HepG2 (cell line): ENCODE data around the gene TBC1D22A. TPM values are rescaled to one million over a fixed set of nuclear protein-coding genes. Genes with fewer than 3 reads are reported as not detected.

ENCODE experiments used
- ARID4A ChIP-seq: sonication (generic); formaldehyde crosslinking; IDR thresholded peaks from 2 replicates; pipeline ENCODE4 v1.5.0; 2020; ENCODE audit warnings: mild to moderate bottlenecking, missing genetic modification reagents, borderline replicate concordance
- ARNT2 ChIP-seq: sonication (generic); formaldehyde crosslinking; IDR thresholded peaks from 2 replicates; pipeline ENCODE4 v1.8.0; 2022; ENCODE audit warnings: mild to moderate bottlenecking, low read depth, missing genetic modification reagents, moderate library complexity
- DBP ChIP-seq: sonication (generic); formaldehyde crosslinking; IDR thresholded peaks from 2 replicates; pipeline ENCODE4 v1.4.0; 2020; ENCODE audit warnings: missing genetic modification reagents; ENCODE audit errors: not compliant biosample characterization
- FOXA3 ChIP-seq: IDR thresholded peaks from 2 replicates; pipeline ENCODE4 v1.6.1; 2016; ENCODE audit warnings: missing genetic modification reagents, missing compliant biosample characterization
- FOXP1 ChIP-seq, 2 experiments: fragments of 450-650 bp in 1 of 2; IDR thresholded peaks; 2 replicates each; pipeline ENCODE4 v1.6.1; 2017 to 2018; ENCODE audit warnings: antibody characterized with exemption in 1 of 2
- GABPB1 ChIP-seq: IDR thresholded peaks from 2 replicates; pipeline ENCODE4 v1.6.1; 2016; ENCODE audit warnings: mild to moderate bottlenecking, missing genetic modification reagents, moderate library complexity, missing compliant biosample characterization
- HDAC2 ChIP-seq: sonication (generic); formaldehyde crosslinking; IDR thresholded peaks from 2 replicates; pipeline ENCODE4 v1.4.0; 2020; ENCODE audit warnings: missing genetic modification reagents
- RBM39 ChIP-seq: fragments of 200-400 bp; formaldehyde crosslinking; IDR thresholded peaks from one replicate; pipeline ENCODE4 v1.6.1; 2018; ENCODE audit warnings: antibody characterized with exemption, mild to moderate bottlenecking, low read depth, low read length; ENCODE audit not compliant: poor library complexity, severe bottlenecking
- SP140L ChIP-seq: sonication (generic); formaldehyde crosslinking; IDR thresholded peaks from 2 replicates; pipeline ENCODE4 v1.4.0; 2020; ENCODE audit warnings: missing genetic modification reagents, borderline replicate concordance
- UBTF ChIP-seq: sonication (generic); formaldehyde crosslinking; IDR thresholded peaks from 2 replicates; pipeline ENCODE4 v1.4.0; 2020; ENCODE audit warnings: mild to moderate bottlenecking, missing genetic modification reagents
- ZBTB20 ChIP-seq: sonication (generic); formaldehyde crosslinking; IDR thresholded peaks from 2 replicates; pipeline ENCODE4 v1.8.1; 2023; ENCODE audit warnings: missing genetic modification reagents, low read depth, mild to moderate bottlenecking, borderline replicate concordance
- ZBTB7B ChIP-seq: sonication (generic); formaldehyde crosslinking; IDR thresholded peaks from 2 replicates; pipeline ENCODE4 v1.4.0; 2020; ENCODE audit warnings: missing genetic modification reagents
- ZFP91 ChIP-seq: sonication (generic); formaldehyde crosslinking; IDR thresholded peaks from 2 replicates; pipeline ENCODE4 v1.9.0; 2022; ENCODE audit warnings: missing genetic modification reagents, mild to moderate bottlenecking, borderline replicate concordance
- ZMAT5 ChIP-seq: sonication (generic); formaldehyde crosslinking; IDR thresholded peaks from 2 replicates; pipeline ENCODE4 v1.5.0; 2020; ENCODE audit warnings: mild to moderate bottlenecking, low read depth, missing genetic modification reagents, borderline replicate concordance
- ZNF263 ChIP-seq: sonication (generic); formaldehyde crosslinking; IDR thresholded peaks from 2 replicates; pipeline ENCODE4 v1.4.0; 2020; ENCODE audit warnings: missing genetic modification reagents
- ZNF362 ChIP-seq: sonication (generic); formaldehyde crosslinking; IDR thresholded peaks from 2 replicates; pipeline ENCODE4 v1.4.0; 2020; ENCODE audit warnings: missing genetic modification reagents, mild to moderate bottlenecking, borderline replicate concordance
- polyA plus RNA-seq, 8 experiments: library from polyadenylated mRNA; depleted of rRNA in 3 of 8; stranded (reverse) in 7 of 8; unstranded in 1 of 8; fragments of >200 nt; fragmentation: Illumina TruSeq in 4 of 8; extraction: Trizol in 4 of 8; gene quantifications; 2 replicates each; pipeline versions ENCODE4 v1.2.1 to v1.2.3, GENCODE V29; 2011 to 2016; ENCODE audit warnings: low read depth in 4 of 8, missing spikeins in 1 of 8, mixed read lengths in 1 of 8; ENCODE audit not compliant: insufficient read depth in 1 of 8
- total RNA-seq, 5 experiments: library from RNA; depleted of rRNA; stranded (reverse); fragments of >200 nt; fragmentation: Illumina TruSeq; extraction: Trizol; gene quantifications; 2 replicates each; pipeline ENCODE4 v1.2.3, GENCODE V29; 2016; ENCODE audit warnings: low read depth in 1 of 5

Gene TBC1D22A
- total and polyA plus RNA-seq, 2 of the 13 experiments (the other 11 are each of a cell fraction or from before 2014, with no cell fraction given): 17.3 to 18.0 TPM

- TF ChIP-seq FOXP1 (IDR thresholded peaks at IDR 0.05): no peak
- TF ChIP-seq FOXP1 (CRISPR knock-in tag; IDR thresholded peaks at IDR 0.05): peak; percentile 50; the same call in 1 of the 2 replicates
- TF ChIP-seq RBM39: peak; percentile 46
- peak; percentile 37; the same call in 1 of the 2 replicates for TF ChIP-seq GABPB1 (CRISPR knock-in tag)
- TF ChIP-seq SP140L (CRISPR knock-in tag): no peak
- no peak for TF ChIP-seq ZBTB20 (CRISPR knock-in tag)
- peak; percentile 56; the same call in 1 of the 2 replicates for TF ChIP-seq ZFP91 (CRISPR knock-in tag)
- TF ChIP-seq ZBTB7B: peak; percentile 57; the same call in 1 of the 2 replicates
- TF ChIP-seq ZNF263 (CRISPR knock-in tag): no peak
- peak; percentile 60; the same call in 1 of the 2 replicates for TF ChIP-seq ZNF362 (CRISPR knock-in tag)
- no peak for TF ChIP-seq ARNT2 (CRISPR knock-in tag)
- TF ChIP-seq UBTF (CRISPR knock-in tag): peak; percentile 70; the same call in 1 of the 2 replicates
- peak; percentile 34; the same call in 1 of the 2 replicates for TF ChIP-seq ARID4A (CRISPR knock-in tag)
- TF ChIP-seq HDAC2 (CRISPR knock-in tag): peak; percentile 41; the same call in 1 of the 2 replicates
- no peak for TF ChIP-seq DBP (CRISPR knock-in tag)
- TF ChIP-seq ZMAT5 (CRISPR knock-in tag): no peak
- peak; percentile 33; the same call in 1 of the 2 replicates for TF ChIP-seq FOXA3 (CRISPR knock-in tag)
Observed at GRCh38 chr22:46815896-46816731, 53.7 kb downstream of the TBC1D22A start (continued).
